ENCODE data around the gene ABR. TPM values are rescaled to one million over a fixed set of nuclear protein-coding genes. Genes with fewer than 3 reads are reported as not detected.
A peak's percentile ranks its signal among the peaks of the same experiment; 100 is the strongest.

Gene ABR
- total RNA-seq, 2 donors from 2014 or later, result 243 to 326 TPM

DNA sequence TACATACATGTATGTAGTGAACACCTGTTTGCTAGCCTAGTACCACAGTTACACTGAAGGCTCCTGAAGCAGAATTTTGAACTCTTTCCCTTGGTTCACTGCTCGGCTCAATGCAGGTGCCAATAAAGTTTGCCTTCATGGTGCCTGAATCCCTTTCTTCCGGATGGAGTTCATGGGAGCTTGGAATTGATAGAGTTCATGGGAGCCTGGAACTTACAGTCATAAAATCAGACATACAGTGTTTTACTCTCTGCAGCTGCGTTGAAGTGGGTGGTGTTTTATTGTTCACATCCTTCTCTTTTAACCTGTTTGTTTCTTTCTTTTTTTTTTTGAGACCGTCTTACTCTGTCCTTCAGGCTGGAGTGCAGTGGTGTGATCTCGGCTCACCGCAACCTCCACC lies 29.2 kb upstream of the ABR start:
- Histone ChIP-seq H3K36me3 (no peaks in the 10 kb centered on the region), H3K9me3 (no peaks in the 10 kb centered on the region), H3K4me3 (no peak overlapping the region), H3K9ac (ENCODE audit: low read depth in 2 of 2, low read length in 2 of 2) (no peak overlapping the region), H3K27me3 (no peaks in the 10 kb centered on the region), H3K27ac (peak overlapping the region; percentile 56), H3K4me1 (peaks cover 10% of the 10 kb centered on the region)
- intact Hi-C loops (cut with DNase I), result no loop called here
- peak; percentile 50 for DNase-seq
- TF ChIP-seq, protein P1, sequence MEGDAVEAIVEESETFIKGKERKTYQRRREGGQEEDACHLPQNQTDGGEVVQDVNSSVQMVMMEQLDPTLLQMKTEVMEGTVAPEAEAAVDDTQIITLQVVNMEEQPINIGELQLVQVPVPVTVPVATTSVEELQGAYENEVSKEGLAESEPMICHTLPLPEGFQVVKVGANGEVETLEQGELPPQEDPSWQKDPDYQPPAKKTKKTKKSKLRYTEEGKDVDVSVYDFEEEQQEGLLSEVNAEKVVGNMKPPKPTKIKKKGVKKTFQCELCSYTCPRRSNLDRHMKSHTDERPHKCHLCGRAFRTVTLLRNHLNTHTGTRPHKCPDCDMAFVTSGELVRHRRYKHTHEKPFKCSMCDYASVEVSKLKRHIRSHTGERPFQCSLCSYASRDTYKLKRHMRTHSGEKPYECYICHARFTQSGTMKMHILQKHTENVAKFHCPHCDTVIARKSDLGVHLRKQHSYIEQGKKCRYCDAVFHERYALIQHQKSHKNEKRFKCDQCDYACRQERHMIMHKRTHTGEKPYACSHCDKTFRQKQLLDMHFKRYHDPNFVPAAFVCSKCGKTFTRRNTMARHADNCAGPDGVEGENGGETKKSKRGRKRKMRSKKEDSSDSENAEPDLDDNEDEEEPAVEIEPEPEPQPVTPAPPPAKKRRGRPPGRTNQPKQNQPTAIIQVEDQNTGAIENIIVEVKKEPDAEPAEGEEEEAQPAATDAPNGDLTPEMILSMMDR (IDR thresholded peaks at IDR 0.05), result no peak

DNA sequence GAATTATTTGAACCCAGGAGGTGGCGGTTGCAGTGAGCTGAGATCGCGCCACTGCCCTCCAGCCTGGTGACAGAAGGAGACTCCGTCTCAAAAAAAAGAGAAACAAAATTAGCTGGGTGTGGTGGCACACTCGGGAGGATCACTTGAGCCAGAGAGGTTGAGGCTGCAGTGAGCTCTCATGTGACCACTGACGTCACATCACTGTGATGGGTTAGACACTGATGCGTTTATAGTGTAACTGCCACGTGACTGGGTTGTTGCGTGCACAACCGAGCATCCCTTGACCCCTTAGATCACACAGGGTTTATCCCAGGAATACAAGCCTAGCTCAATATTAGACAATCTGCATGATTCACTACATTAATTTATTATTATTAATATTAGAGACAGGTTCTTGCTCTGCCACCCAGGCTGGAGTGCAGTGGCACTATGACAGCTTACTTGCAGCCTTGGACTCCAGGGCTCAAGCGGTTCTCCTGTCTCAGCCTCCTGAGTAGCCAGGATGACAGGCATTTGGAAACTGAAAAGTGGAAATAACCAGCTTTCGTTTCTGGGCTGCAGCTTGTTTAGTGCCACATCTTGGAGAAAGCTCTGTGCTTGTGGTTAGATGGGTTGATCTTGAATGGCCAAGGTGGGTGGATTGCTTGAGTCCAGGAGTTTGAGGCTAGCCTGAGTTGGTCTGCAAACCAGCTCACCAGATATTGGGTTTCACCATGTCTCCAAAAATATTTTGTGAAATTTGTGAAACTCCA lies 26.4 kb upstream of the ABR start:
- Histone ChIP-seq H3K4me1 (no peaks in the 10 kb centered on the region), H3K36me3 (no peaks in the 10 kb centered on the region), H3K9ac (ENCODE audit: low read depth in 2 of 2, low read length in 2 of 2) (no peak overlapping the region), H3K4me3 (no peak overlapping the region), H3K9me3 (no peaks in the 10 kb centered on the region), H3K27me3 (no peaks in the 10 kb centered on the region), H3K27ac (no peak overlapping the region)
- TF ChIP-seq, protein P1 (IDR thresholded peaks at IDR 0.05), result no peak
- intact Hi-C loops (cut with DNase I), result no loop called here
- no peak for DNase-seq

DNA sequence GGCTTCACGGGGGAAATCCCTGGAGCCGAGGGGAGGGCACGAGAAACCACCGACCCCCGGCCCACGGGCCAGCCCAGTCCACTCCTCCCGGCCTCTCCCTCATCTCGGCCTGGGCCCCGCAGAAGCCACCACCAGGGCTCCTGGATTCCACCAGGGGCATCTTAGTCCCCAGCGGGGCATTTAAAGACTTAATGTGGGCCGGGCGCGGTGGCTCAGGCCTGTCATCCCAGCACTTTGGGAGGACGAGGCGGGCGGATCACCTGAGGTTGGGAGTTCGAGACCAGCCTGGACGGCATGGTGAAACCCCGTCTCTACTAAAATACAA lies 24.1 kb upstream of the ABR start:
- intact Hi-C loops (cut with DNase I), result no loop called here
- H3K27ac ChIP-seq, result peak overlapping the region; percentile 57

DNA sequence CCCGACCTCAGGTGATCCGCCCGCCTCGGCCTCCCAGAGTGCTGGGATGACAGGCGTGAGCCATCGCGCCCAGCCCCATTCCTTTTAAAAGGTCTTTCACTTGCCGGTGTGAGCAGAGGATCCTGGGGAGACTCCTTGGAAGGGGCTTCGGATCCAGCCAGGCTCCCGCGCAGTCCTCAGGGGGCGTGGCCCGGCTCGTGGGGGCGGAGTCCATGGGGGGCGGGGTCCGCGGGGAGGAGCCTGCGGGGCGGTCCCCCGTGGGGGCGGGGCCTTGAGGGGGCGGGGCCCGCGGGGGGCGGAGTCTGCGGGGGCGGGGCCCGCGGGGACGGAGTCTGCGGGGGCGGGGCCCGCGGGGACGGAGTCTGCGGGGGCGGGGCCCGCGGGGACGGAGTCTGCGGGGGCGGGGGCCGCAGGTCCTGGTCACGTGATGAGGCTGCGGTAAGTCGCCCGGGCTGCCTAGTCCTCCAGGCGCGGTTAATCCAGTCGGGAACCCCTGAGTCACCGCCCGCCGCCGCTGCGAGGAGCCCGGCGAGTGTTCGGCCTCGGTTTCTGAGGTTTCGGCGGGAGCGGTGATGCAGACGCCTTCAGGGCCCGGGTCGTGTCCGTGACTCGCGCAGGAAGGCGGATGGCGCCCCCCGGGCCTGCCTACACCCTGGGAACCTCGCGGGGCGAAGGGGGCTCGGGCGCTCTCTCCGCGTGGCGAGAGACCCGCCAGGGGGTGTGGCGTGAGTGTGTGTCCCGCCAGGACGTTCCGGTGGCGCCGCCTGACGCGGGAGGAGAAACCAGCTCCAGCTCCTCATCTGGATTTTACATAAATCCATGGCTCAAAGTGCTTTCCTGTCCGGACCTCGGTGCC lies 23.6 kb upstream of the ABR start:
- Histone ChIP-seq H3K27ac (peak overlapping the region; percentile 57), H3K27me3 (no peaks in the 10 kb centered on the region), H3K4me1 (no peaks in the 10 kb centered on the region), H3K9ac (ENCODE audit: low read depth in 2 of 2, low read length in 2 of 2) (peak overlapping the region in 1 of 2 donors; percentile 35), H3K4me3 (peak overlapping the region; percentile 52), H3K9me3 (no peaks in the 10 kb centered on the region), H3K36me3 (no peaks in the 10 kb centered on the region)
- intact Hi-C loops (cut with DNase I), result no loop called here
- TF ChIP-seq, protein P1 (IDR thresholded peaks at IDR 0.05), result no peak
- DNase-seq, result peak; percentile 75

More for the DNA sequence above, 24.1 kb upstream of the ABR start:
- no peak for DNase-seq
- TF ChIP-seq, protein P1 (IDR thresholded peaks at IDR 0.05), result no peak
- Histone ChIP-seq H3K9me3 (no peaks in the 10 kb centered on the region), H3K27me3 (no peaks in the 10 kb centered on the region), H3K4me3 (peak overlapping the region; percentile 52), H3K9ac (ENCODE audit: low read depth in 2 of 2, low read length in 2 of 2) (no peak overlapping the region), H3K36me3 (no peaks in the 10 kb centered on the region), H3K4me1 (no peaks in the 10 kb centered on the region)

DNA sequence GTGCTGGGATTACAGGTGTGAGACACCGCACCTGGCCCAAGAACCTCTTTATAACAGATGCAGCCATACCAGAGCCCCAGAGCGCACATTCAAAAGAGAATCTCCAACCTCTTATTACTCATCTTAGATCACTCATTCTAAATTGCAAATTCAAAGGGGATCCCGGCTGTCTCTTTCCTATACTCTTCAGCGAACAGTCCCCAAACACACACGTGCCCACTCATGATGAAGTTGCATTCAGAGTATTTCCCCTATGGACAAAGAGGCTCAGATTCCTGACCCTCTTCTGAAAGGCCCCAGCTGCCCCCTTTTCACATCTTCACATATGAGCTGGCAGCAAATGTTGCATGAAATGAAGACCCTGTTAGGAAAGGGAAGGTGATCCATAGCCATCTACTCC lies 22.5 kb upstream of the ABR start:
- Histone ChIP-seq H3K27ac (no peak overlapping the region), H3K27me3 (no peaks in the 10 kb centered on the region), H3K9me3 (no peaks in the 10 kb centered on the region), H3K4me3 (no peak overlapping the region), H3K9ac (ENCODE audit: low read depth in 2 of 2, low read length in 2 of 2) (no peak overlapping the region), H3K36me3 (no peaks in the 10 kb centered on the region), H3K4me1 (no peaks in the 10 kb centered on the region)
- no peak for DNase-seq
- TF ChIP-seq, protein P1 (IDR thresholded peaks at IDR 0.05), result no peak
- intact Hi-C loops (cut with DNase I), result no loop called here

All from colonic mucosa (tissue), 4 donors.